GM19455 (cell line): ENCODE results near the gene LHX3.

ENCODE experiments used
- ATAC-seq: cut with Tn5 transposase; IDR thresholded peaks from one replicate; pipeline ENCODE4 v1.9.1; 2021; ENCODE audit not compliant: unreplicated experiment

LHX3 gene

GRCh38 chr9:136209232-136209631 lies 4.3 kb upstream of the LHX3 start:
- ATAC-seq, result no peak

DNA sequence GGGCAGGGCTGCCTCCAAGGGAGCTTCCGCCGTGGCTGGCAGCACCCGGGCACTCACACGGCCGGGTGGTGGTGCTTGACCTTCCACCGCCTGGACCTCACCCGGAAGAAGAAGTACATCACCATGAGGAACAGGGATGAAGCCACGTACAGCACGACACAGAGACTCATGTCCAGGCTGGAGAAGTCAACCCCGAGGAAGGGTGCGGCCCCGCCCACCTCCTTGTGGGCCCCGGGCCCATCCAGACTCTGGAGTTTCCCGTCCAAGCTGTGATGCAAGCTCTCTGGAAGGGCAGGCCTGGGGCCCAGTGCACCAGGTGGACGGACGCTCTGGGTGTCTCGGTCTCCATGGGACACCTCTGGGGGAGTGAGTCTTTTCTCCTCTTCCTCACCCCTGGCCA lies 3.7 kb upstream of the LHX3 start:
- ATAC-seq, result no peak

DNA sequence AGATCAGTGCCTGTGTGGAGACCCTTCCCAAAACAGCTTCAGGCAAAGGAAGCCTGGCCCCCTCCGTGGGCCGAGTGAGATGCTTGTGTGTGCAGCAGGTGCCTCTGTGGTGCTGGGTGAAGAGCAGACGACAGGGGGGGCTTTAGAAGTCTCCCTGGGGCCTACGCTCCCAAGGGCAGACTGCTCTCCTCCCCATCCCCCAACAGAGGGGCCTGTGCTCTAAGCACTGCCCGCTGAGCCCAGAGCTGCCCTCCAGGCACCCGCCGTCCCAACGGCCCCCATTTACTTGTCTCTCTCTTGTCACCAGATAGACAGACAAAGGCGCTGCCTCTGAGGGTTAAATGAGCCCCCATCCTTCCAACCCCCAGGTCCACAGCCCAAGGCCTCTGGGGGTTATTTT lies 2.7 kb upstream of the LHX3 start:
- no peak for ATAC-seq

DNA sequence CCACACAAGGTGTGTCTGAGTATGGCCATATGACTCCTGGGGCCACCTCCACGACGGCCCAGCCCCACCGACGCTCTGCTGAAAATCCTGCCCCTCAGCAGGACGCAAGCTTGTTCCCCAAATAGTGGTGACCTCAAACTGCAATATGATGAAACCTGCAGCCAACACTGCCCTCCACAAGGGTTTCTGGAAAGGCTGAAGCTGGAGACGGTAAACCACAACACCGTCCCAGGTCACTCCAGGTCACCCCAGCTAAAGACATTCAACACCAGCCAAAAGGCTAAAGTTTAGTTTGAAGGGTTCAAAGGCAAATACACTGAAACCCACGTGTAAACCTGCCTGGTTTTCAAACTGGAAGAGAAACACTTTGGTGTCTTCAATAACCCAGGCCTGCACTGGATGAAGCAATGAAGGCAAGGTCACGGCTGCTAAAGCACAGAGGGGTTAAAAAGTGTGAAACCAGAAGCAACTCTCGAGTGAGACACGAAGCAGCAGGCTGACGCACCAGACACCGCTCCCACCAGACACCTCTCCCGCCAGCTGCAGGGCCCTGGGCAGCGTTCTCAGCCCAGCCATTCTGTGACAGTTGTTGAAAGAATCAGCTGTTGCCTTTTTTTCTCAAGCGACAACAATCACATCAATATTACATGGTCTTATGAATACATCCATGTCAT lies 1.8 kb upstream of the LHX3 start:
- ATAC-seq, result no peak

DNA sequence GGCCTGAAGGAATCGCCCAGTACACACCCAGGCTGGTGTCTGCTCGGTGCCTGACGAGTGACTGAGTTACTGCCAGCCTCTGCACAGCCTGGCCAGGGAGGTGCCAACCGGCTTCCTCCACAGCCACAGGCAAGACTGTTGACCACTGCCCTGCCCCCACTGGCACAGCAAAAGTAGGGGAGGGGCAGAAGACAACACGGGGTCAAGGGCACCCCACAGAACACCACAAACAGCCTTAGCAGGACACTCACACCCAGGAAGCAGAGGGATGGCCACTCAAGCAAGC lies 722 bp upstream of the LHX3 start:
- no peak for ATAC-seq

GRCh38 chr9:136204145-136204805 lies 653 bp downstream of the LHX3 start:
- ATAC-seq, result no peak

DNA sequence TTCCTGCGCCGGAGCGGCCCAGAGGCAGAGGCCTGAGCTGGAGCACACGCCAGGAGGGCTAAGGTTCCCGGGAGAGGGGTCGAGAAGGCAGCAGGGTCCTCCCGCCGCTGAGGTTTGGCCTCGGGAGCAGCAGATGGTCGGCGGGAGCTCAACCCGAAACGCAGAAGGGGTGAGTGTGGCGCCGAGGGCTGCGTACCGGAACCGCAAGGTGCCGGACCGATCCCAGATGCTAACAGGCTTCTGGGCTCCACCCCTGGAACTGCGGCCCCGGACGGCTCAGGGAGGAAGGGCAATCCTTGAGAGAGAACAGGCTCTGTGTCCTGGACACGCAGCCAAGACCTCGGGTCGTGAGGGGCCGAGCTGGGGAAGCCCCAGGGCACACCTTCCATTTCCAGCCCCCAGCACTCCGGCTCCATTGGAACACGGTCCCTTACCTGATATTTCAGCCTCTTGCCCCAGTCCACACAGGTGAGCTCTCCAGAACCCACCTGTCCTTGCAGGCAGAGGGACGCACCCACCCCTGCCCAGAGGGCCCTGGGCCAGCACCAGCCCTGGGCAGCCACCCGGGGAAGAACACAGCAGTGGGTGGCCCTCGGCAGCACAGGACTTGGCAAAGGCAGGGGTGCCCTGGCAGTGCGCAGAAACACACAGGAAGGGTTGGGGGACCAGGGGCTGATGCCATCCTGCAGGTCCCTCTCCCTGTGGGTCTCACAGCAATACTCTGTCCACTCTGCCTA lies 1.4 kb downstream of the LHX3 start:
- ATAC-seq, result no peak

DNA sequence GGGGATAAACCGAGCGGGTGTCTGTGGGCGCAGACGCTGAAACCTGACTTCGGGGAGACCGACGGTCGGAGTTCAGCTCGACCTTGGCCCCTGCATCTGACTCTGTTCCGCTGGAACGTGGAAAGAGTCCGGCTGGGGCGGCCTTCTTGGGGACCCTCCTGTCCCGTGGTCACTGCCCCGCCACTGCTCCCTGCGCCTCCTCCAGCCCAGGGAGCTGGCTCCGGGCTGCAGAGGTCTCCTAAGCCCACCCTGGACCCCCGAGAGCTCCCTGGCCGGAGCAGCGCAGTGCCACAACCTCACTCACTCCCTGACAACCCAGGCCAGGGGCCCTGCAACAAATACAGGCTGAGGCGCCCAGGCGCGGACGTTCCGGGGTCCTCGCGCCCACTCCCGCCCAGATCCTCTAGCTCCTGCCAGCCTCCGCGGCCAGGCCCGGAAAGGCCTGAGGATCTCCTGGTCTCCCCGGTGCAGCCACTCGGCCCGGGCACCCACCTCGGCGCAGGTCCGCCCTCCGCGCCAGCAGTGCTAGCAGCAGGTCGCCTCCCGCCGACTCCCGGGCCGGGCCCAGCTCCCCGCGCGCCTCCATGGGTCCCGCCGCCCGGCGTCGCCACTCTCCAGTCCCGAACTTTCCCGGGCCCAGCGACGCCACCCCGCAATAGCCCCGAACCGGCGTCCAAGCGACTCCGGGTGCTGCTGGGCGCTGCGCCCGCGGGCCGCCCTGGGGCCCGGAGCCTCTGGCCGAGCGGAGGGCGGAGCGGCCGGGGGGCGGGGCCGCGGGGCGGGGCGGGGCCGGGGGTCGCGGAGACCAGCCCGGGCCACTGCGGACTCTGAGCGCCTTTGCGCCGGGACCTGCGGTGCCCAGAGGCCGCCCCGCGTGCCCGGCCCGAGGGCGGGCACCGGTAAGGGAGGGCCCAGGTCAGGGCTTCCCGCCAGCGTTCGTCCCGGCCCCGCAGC lies 2.2 kb downstream of the LHX3 start:
- ATAC-seq, result no peak

DNA sequence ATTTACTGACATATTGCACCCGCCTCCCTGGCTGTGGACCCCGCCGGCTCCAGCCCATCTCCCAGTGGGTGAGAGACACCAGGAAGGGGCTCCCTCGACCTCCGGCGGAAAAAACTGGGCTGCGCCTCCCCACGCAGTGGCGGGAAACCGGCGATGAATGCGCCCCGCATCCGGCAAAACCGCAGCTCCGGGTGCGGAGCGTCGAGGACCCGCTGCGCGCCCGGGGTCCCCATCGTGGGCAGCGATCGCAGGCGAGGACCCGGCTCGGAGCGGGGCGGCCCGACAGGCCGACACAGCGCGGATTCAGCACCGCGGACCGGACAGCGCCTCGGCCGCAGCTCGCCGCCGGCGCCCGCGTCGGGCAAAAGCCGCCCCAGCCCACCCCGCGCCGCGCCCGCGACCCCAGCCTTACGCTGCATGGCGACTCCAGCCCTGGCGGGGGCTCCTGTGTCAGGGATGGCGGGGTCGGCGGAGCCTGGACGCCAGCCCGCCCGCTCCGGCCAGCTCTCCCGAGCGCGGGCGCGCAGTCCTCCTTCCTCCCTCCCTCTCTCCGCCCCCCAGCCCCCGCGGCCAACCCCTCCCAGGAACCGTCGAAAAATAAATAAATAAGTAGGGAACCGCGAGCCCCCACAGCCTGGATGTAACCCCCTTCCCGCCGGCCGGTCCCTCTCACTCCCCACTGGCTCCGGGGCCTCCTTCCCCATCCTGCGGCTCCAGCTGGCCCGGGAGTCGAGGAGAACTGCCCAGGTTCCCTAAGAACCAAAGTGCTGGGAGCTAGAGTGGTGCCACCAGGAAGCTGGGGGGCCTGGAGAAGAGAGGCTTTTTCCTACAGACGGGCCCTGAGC lies 3.1 kb downstream of the LHX3 start:
- no peak for ATAC-seq

GRCh38 chr9:136201174-136201573 lies 3.8 kb downstream of the LHX3 start:
- no peak for ATAC-seq

DNA sequence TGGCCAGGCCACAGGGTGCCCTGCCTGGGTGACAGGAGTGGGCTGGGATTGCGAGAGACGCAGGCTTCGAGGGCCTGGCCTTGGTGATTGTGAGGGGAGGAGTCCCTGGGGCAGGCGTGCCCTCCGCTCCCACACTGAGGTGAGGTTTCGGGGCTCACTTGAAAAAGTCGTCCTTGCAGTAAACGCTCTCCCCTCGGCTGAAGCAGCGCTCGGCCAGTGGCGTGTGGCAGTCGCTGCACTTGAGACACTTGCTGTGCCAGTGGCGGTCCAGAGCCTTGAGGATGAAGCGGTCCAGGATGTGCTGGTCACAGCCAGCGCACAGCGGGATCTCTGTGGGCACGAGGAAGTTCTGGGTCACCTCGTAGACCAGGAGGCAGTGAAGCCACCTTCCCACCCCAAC lies 4.5 kb downstream of the LHX3 start:
- ATAC-seq, result no peak

DNA sequence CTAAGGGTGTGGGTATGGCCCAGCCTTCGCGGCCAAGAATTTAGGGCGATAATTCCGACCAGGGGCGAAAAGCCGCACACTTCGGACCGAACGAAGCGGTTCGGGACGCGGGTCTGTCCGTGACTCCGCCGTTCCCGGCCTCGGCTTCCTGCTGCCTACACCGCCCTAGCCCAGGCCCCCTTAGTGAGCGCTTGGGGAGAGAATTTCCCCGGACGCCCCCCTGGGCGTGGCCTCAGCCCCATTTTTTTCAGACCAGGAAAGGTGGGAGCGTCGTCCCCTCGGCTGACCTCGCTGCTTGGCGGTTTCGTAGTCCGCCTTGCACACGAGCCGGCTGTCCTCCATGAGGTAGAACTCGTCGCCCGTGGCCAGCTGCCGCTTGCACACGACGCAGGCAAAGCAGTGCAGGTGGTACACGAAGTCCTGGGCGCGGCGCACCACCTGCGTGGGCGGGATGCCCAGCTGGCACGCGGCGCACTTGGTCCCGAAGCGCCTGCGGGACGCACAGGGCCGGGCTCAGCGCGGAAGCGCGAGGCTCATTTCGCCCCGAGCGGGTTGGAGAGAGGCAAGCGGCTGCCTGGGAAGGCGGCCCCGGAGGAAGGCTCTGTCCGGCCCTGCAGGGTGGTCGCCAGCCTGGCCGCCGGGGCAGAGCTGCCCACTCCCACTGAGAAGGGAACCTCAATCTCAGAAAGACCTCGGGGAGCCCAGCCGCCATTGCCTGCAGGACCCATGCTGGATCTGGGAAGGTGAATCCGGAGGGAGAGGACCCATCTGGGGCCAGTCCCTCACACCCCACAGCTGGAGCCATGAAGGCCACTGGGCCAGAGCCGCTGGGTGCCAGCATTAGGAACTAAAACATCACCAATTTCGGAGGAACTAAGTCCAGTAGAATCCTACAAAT lies 5.3 kb downstream of the LHX3 start:
- no peak for ATAC-seq

DNA sequence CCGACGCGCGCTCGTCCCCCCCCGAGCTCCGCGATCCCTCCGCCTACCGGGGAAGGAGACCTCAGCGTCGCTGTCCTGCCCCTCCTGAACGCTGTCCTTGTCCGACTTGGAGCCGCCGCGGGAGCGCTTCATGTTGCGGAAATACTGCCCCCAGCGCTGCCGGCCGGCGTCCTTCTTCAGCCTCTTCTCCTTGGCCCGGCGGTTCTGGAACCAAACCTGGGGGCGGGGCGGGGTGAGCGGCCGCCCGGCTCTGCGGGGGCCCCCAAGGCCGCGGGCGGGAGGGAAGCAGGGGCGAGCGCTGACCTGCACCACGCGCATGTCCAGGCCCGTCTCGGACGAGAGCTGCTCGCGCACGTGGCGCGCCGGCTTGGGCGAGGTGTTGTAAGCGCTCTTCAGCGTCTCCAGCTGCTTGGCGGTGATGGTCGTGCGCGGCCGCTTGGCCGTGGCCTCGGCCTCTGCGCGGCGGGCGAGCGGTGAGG lies 6.3 kb downstream of the LHX3 start:
- no peak for ATAC-seq

- ATAC-seq, result no peak
Measured at GRCh38 chr9:136197930-136198604, 6.9 kb downstream of the LHX3 start.

DNA sequence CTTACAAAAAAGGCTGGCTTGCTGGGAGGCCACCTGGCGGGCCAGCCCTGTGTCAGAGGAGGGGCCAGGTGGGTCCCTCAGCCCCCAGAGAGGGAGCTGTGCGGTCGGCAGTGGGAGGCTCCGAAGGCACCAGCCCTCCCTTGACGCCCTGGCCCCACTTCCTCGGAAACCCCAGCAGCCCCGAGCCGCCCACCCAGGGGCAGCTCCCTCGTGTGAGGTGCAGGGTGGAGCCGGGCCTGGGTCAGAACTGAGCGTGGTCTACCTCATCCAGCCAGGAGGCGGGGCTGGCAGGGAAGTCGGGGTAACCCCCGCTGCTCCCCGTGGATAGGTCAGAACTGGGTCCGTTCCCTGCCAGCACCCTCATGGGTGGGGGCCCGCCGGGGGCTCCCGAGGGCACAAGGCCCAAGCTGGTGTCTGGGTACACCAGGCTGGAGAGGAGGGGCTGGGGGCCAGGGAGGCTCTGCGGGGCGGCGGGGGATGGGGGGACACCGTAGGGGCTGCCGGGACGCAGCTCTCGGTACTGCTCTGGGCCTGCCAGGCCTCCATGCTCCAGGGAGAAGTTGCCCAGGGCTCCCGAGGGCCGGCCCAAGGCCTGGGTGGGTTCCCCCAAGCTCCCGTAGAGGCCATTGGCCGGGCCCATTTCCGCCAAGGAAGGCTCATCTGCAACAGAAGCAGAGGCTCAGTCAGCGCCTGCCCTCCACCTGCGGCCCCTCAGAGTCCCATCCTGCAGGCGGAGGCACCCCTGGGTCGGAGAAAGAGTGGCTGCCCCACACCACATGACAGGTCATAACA lies 7.6 kb downstream of the LHX3 start:
- ATAC-seq, result no peak

DNA sequence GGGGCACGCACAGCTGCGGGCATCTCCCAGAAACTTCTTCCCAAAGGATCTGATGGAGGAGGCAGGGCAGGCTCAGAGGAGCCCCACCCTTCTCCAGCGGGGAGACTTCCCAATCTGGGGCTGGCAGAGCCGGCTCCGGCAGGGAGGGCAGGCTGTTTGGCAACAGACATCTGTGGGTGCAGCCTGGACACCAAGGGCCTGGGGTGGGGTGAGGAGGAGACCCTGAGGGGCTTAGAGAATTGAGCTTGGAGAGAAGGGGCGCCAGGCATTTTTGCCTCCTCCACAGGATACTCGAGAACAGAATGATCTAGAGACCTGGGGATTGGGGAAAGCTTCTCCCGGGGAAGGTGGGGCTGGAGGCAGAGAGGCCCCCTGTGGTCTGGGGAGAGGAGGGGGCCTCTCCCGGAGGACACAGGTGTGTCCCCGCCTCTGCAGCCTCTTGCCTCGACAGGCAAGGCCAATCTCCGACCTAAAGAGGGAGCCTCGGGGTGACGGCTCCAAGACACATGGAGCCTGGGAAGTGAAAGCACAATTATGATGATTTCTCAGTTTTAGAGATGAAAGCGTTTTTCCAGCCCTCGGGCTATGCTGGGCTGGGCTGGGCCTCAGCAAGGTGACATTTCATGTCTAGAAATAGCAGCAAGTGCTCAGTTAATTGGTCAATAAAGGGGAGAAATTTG lies 8.4 kb downstream of the LHX3 start:
- no peak for ATAC-seq

DNA sequence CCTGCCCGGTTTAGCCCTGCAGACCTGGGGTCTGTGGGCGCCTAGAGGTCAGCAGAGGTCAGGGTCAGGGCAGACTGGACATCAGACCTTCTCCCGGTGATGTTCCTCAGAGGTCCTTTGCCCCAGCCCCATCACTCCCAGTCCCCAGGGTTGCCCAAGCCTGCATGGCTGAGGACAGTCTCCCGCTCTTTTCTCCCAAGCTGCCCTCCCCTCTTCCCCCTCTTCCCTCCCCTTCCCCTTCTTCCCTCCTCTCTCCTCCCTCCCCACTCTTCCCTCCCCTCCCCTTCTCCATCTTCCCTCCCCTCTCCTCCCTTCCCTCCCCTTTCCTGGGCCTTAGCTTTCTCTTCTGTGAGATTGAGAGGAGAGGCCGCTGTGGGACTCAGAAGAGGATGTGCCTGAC lies 10.4 kb downstream of the LHX3 start:
- ATAC-seq, result no peak
